Right lung (tissue), 5 donors: ENCODE results near the gene DFFB. TPM values are rescaled to one million over a fixed set of nuclear protein-coding genes. Genes with fewer than 3 reads are reported as not detected.

ENCODE experiments used
- DNase-seq, 2 donors: peaks; one replicate each; pipeline ENCODE4 v3.0.0-alpha.2; 2013
- polyA plus RNA-seq, 5 donors: library from polyadenylated mRNA; unstranded; fragments of 120-200 nt; gene quantifications; one replicate each; pipeline versions ENCODE4 v1.2.1 to v1.2.3, GENCODE V29; 2013; ENCODE audit warnings: inconsistent platforms in 1 of 5, low replicate concordance in 1 of 5; ENCODE audit not compliant: insufficient read length in 5 of 5, insufficient read depth in 1 of 5

The DFFB gene
- polyA plus RNA-seq, 5 donors: 9.3 to 12.2 (median 10.8) TPM

DNA sequence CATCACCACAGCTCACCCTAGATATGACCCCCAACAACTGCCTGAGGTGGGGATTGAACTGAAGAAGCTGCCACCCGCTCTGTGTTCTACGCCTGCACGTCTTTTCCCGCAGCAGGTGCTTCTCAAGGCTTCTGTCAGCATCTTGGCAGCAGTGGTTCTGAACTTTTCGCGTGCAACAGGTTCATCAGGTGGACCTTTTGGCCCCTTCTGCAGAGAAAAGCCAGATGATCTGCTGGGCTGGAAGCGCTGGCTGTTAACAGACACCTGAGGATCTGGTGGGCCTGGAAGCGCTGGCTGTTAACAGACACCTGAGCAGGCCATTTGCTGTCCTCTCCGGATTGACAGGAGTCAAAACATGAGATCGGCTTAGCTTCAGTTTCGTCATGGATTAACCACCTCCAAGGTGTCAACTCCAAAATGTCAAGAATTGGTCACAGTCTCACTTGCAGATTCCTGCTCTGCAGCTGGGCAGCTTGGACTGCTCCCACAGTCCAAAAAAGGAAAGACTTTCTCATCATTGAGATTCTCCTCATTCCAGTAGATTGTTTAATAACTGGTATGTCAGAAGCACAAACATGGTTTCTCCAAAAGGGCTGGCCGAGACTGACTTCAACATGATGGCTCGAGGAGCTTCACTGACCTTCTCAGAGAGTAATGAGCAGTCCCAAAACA, 38.1 kb downstream of the DFFB start:
- DNase-seq: no peak

GRCh38 chr1:3895951-3896325, 38.7 kb downstream of the DFFB start:
- no peak for DNase-seq

DNA sequence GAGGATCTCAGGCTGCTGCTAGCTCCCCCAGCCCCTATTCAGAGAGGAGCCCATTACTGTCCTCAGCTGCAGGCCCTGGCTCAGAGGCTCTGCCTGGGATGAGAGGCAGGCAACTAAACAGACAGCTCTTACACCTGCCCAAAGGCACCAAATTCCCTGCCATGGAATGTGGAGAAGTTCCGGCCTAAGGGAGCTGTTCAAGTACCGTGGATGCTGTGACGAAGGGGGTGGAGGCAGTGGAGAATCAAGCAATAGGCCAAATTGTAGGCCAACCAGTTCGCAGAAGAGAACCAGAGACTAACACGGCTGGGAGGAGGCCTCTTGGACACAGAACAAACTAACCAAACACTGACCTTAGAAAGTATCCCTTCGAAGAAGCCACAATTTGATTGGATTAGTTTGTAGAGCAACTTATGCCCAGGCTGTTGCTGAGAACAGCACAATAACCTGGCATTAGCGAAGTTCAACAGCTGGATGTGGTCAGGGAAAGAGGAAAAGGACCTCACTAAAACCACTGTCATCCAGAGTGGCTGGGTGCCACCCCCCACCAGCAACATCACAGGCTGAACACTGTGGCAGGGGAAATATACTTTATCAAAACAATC, 39.2 kb downstream of the DFFB start:
- DNase-seq: no peak

DNA sequence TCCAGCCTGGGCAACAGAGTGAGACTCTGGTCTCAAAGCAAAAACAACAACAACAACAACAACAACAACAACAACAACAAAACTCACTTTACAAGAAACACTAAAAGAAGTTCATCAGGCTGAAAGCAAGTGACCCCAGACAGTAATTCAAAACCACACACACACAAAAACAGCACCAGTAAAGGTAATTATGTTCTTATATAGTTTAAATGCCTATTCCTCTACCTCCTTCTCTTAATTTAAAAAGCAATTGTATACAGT, 41.1 kb downstream of the DFFB start:
- no peak for DNase-seq

DNA sequence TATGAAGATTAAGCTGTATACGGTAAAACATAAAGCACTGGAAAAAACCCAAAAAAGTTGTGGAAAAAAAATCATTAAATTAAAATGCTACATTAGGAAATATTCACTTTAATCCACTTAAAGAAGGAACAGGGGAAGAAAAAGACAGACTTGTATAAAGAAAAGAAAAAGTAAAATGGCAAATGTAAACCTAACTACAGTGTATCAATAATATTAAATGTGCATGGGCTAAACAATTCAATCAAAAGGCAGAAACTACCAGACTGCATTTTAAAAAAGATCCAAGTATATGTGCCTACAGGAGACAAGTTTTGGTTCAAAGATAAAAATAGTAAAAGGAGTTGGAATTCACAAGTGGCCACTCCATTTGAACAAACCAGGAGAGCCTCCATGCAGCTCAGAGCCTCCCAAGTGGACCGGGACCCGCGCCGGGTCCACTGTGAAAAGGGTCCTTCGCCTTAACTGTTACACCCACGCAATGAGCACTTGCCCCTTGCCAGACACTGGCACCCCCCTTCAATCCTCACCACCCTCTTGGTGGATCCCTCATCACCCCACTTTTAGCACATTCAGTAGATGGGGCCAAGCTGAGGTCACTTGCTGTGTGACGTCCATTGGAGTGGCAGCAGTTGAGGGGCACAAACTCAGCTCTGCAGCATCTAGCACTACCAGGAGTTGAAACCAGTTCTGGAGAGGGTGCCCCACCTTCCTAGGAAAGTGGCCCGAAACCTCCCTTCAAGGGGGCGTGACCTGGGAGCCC, 41.9 kb downstream of the DFFB start:
- peak; percentile 18 for DNase-seq

DNA sequence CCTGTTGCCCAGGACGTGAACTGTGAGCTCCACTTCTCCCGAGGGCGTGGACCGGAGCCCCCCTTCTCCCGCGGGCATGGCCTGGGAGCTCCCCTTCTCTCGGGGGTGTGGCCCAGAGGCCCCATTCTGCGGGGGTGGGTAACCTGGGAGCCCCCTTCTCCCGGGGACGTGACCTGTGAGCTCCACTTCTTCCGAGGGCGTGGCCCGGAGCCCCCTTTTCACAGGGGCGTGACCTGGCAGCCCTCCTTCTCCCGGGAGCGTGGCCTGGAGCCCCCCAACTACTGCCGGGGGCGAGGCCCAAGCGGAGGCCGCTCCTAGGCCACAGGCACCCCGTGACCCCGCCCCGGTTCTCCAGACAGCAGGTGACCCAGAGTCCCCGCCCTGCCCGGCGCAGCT, 42.5 kb downstream of the DFFB start:
- DNase-seq: no peak

GRCh38 chr1:3900150-3900968, 43.1 kb downstream of the DFFB start, which contains the start of gene C1orf174:
TSS of gene C1orf174 (minus strand) at chr1:3900272. CDS start at chr1:3900186, 86 bp downstream.
- peak; percentile 98 to 99 for DNase-seq

DNA sequence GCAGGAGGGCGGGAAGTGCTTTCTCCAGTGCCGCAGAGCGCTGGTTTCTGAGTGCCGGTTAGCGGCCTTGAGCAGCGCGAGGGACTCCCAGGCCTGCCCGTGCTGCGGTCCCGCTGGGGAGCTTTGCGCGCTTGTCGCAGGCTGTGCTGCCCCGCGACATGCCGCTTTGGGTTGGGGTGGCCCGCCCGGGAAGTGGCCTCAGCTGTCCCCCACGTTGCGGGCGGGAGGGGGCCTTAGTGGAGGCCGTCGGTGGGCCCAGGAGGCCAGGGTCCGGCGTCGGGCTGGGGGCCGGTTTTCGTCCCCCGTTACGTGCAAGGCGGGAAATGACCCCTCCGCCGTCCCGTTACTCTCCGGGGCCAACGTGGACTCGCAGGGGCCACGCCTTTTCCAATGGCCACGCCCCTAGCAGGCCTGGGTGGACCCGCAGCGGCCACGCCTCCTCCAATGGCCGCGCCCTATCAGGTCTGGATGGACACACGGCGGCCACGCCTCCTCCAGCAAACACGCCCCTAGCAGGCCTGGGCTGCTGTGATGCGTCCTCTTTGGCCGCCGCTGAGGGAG, 43.8 kb downstream of the DFFB start:
- peak; percentile 95 for DNase-seq

DNA sequence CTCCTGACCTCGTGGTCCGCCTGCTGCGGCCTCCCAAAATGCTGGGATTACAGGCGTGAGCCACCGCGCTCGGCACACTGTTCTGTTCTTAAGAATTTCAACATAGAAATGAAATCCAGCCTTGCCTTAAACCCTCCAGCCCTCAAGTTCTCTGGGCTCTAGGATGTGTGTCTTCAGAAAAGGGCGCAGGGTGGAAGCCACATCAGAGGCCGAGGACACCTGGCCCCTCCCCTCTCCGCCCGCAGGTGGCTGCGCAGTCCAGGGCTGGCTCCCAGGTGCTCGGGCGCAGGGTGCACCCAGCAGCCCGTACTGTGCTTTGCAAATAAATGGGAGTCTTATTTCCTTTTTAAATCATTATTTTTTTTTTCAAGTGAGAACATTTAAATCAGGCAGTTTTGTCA, 44.8 kb downstream of the DFFB start:
- no peak for DNase-seq

DNA sequence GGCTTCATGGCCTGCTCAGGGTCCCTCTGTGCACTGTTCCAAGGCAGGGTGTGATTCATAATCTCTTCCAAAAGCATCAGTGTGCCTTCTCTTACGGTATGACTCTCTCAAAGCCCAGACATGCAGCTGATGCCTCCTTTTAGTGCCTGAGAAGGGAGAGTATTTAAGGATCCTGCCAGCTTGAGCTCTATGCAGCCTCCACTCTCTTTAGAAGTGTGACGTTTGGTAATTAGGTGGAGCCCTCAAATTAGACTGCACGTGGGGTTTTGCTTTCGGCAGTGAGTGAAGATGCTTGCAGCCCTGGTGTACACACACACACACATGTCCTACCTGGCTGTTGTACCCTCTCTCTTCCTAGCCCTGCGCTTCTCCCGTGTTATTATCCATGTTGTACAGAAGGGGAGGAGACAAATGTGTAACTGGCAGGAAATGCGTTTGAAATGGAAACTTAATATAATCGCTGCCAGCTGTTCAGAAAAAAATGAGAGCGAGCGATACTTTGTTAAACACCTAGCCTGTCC, 45.4 kb downstream of the DFFB start:
- DNase-seq: no peak

- DNase-seq: no peak
These were observed 46.1 kb downstream of the DFFB start for GRCh38 chr1:3903141-3904005.

DNA sequence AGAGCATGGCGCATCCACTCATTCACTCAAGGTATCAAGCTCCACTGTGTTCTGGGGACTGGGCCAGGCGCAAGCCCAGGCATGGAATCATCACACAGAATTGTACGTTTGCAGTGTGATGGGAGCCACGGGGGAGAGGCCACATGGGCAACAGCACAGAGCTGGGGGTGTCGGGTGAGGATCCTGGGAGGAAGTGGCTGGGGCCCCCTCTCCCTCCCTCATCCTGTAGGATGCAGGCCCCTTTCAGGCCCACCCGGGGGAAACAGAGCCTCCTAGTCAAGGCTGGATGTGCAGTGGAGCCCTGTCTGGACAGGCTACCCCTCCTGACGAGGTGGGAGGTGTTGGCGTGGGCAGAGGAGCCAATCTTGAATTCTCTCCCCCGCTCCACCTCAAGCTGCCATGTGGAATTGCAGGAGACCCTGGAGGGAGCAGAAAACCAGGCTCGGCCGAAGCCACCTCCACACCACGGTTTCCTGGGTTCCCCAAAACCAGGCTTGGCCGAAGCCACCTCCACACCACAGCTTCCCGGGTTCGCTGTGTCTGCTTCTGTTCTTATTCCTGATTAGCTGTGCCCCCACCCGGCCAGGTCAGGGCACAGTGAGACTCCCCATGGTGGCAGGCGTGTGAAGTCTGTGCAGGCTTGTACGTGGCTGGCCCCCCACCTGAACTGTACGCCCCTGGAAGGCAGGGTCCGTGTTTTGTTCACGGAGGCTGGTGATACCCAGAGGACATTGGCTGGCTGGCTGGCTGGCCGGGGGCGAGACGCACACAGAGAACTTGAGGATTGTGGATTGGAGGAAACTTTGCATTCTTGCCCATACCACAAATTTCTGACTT, 46.9 kb downstream of the DFFB start:
- no peak for DNase-seq

DNA sequence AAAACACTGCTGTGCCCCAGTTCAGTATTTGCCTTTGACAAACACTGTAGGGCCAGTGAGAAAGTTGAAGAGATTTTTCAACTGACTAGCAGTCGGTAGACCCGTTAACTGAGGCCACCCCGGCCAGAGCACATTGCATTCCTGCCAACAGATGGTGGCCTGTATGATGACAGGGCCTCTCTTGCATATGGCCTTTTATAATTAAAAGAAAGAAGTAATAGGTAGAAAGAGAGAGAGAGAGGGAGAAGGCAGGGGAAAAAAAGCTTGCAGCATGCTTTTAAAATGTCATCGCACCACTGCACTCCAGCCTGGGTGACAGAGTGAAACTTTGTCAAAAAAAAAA, 47.5 kb downstream of the DFFB start:
- DNase-seq: no peak

- no peak for DNase-seq
These were observed 48.1 kb downstream of the DFFB start for GRCh38 chr1:3905266-3905952.

- DNase-seq: no peak
These were observed 48.8 kb downstream of the DFFB start for GRCh38 chr1:3905953-3906671.

DNA sequence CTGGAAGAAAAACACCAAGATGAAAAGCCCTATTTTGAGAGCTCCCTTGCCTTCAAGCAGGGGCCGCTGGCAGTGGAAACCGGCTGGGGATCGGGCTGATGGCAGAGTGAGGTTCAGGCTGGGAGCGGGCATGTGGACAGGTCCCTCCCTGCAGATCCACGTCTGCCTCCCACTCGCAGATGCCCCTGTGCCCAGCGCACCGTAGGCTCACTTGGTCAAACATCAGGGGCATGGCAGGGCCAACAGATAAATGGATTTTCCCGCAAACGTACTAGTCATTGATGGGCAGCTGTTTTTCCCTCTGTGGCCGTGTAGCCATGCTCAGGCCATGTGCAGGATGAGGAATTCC, 49.4 kb downstream of the DFFB start:
- DNase-seq: no peak

- no peak for DNase-seq
These were observed 49.8 kb downstream of the DFFB start for GRCh38 chr1:3907031-3907534.

- DNase-seq: no peak
These were observed 50.4 kb downstream of the DFFB start for GRCh38 chr1:3907621-3908165.
